HG02678 (cell line): ENCODE results near the gene PRR3.

Experiments used
- ATAC-seq: cut with Tn5 transposase; IDR thresholded peaks from one replicate; pipeline ENCODE4 v1.9.1; 2021; ENCODE audit warnings: mild to moderate bottlenecking, moderate library complexity; ENCODE audit not compliant: unreplicated experiment

Gene PRR3

DNA sequence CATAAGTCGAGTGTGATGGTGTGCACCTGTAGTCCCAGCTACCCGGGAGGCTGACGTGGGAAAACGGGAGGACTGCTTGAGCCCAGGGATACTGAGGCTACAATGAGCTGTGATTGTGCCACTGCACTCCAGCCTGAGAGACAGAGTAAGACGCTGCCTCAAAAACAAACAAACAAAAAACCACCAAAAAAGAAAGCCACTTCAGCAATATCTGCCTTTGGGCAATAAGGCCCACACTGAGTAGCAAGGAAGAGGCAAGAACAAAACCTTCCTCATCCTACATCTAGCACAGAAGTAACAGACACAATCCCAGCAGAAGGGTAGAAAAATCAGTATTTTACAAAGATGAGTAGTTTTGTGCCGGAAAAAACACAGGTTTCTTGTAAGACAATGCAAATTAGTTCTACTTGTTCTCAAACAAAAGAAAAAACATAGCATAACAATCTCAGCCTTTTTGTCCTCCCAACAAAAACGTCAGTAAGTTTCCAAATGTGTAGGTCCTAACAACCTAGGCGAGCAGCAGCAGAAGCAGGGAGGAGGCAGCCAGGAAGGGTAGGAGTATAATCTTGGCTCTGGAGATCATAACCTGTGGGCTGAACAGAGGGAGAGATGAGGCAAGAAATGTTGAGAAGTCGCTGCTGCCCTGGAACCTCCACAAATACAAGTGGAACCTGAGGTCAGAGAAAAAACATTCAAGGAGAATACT is 54.2 kb downstream of the PRR3 start:
- no peak for ATAC-seq

DNA sequence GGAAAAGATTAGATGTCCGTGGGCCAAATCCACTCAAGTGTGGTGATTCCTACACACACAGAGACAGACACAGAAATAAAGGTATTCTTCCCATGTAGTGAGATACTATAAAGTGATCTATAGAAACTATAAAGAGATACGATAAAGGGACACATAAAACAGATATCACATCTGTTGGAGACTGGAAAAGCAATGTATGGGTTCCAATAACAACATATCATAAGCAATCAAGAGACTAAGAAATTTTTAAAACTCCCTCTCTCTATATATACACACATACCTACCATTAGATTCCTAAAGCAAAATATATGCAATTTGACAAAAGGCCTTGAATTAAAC is 54.7 kb downstream of the PRR3 start:
- ATAC-seq, result no peak

DNA sequence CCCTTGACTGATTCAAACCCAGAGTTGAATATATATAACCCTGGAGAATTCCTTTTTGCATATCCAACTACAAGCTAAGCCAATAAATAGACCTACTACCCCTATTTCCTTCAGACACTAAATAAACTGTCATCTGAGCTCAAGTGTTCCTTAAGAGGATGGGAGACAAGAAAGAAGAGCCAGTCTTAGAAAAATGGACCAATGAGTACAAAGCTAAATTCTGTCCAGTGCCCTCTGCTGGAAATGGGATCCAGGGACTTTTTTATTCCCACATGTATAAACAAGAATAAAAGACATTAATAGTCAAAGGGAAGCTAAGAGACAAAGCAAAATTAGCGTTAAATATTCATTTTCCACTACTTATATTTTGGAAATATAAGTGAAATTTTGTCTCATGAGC is 55.1 kb downstream of the PRR3 start:
- no peak for ATAC-seq

DNA sequence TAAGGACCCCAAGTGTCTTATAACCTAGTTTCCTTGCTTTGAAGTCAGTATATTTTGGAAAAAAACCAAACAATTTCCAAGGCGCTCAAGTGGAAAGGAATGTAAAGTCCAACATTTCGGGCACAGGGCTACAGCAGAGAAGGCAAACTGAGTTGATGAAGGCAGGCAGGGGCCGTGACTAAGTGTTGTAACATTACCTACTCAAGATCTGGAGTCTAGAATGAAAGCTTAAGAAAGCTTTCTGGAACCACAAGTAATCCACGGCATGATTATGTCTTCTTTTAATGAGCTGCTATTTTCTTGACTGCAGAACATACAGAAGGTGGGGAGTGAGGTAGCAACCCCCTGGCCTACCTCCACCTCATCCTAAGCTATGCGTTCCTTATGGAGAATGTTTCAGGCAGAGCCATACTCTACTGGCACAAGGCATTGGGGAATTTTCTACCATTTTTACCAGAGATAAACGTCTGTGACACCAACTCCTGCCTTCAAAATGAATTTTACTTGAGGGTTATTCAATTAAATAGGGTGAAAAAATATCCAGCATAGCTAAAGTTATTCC is 55.7 kb downstream of the PRR3 start:
- ATAC-seq, result no peak
